Upper lobe of left lung (tissue), 4 donors: ENCODE results near the gene NR3C1.

Experiments used
- POLR2A ChIP-seq, 4 donors: fragments of 450-650 bp; IDR thresholded peaks; one replicate each; pipeline ENCODE4 v1.5.1; 2016 to 2017; ENCODE audit warnings: antibody characterized with exemption in 4 of 4, mild to moderate bottlenecking in 2 of 4
- TF ChIP-seq, protein P1 (sequence below), 6 experiments: fragments of 450-650 bp in 4 of 6; fragments of 200-600 bp in 2 of 6; sonication (generic) in 2 of 6; IDR thresholded peaks; one replicate each; pipeline ENCODE4 v1.5.1; 2016 to 2019; ENCODE audit warnings: antibody characterized with exemption in 6 of 6

DNA sequence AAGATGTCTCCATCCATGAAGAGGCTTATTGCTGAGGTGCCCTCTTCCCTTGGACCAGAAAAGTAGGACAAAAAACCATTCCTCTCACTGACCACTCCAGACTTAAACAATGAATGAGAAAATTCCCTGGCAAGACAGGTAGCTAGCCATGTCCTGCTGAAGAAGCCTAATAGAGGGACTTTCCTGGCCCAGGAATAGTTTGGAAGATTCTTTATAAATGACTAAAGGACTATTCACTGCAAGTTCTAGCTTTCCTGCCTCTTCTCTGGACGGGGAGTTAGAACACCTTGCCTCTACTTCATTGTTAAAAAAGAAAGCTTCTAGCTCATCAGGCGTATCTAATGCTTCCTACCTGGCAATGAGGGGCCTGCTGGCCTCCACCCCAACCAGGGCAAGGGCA lies 153.6 kb downstream of the NR3C1 start:
- TF ChIP-seq, protein P1, sequence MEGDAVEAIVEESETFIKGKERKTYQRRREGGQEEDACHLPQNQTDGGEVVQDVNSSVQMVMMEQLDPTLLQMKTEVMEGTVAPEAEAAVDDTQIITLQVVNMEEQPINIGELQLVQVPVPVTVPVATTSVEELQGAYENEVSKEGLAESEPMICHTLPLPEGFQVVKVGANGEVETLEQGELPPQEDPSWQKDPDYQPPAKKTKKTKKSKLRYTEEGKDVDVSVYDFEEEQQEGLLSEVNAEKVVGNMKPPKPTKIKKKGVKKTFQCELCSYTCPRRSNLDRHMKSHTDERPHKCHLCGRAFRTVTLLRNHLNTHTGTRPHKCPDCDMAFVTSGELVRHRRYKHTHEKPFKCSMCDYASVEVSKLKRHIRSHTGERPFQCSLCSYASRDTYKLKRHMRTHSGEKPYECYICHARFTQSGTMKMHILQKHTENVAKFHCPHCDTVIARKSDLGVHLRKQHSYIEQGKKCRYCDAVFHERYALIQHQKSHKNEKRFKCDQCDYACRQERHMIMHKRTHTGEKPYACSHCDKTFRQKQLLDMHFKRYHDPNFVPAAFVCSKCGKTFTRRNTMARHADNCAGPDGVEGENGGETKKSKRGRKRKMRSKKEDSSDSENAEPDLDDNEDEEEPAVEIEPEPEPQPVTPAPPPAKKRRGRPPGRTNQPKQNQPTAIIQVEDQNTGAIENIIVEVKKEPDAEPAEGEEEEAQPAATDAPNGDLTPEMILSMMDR (IDR thresholded peaks at IDR 0.05), result no peak
- TF ChIP-seq POLR2A (IDR thresholded peaks at IDR 0.05), result no peak
